HPDE6-E6E7 (cell line): ENCODE data around the gene WWC1.
"Not testable (repeated sequence)": the region's sequence is repeated elsewhere in the genome, so short reads cannot be mapped to it uniquely, and the experiment has no call there.

ENCODE experiments used
- DNase-seq: peaks from one replicate; pipeline ENCODE4 v3.0.0; 2011; ENCODE audit warnings: missing footprints; ENCODE audit errors: extremely low spot score

Gene WWC1

DNA sequence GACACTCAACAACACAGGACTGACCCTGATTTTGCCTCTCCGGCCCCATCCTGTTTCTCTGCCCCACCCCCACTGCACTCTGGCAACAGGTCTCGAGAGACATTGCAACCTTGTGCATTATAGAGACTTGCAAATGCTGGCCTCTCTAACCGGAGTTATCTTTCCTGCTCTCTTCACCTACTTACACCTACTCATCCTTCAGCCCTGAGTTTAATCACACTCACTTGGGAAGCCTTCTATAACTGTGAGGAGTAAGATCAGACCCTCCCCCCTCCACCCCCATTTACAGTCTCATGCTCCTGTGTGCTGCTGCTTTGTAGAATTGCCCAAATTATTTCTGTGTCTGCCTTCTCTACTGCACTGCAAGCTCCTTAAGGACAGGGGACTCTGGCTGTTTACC, 42.8 kb downstream of the WWC1 start:
- DNase-seq: no peak

DNA sequence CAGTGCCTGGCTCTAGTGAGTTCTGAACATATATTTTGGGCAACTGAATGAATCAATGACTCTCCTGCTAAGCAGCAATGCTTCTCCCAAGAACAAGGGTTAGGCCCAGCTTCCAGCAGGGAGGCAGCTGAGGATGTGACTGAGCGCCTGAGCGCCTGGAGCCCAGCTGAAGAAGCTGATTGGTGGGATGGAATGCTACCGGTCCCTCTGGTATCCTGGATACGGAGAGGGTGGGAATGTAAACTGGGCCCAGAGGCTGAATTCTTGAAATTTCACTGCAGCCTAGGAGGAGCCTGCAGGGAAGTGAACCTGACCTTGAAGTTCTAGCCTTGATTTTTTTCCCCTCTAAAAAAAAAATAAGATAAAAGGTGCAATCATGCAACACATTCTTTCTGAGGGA, 43.2 kb downstream of the WWC1 start:
- no peak for DNase-seq

DNA sequence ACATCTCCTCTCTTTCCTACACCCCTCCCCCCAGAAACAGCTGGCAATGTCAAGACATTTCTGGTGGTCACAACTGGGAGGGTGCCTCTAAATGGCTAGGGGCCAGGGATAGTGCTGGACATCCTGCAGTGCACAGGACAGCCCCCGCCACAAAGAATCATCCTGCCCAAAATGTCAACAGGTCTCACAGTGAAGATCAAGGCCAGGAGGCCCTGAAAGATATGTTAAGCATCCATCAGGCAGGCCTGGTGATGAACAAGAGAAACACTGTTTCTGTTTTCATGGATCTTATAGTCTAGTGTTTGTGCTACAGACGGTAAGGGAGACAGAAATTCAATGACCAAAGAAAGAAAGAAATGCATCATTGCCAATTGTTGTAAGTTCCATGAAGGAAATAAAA, 45.9 kb downstream of the WWC1 start:
- DNase-seq: no peak

DNA sequence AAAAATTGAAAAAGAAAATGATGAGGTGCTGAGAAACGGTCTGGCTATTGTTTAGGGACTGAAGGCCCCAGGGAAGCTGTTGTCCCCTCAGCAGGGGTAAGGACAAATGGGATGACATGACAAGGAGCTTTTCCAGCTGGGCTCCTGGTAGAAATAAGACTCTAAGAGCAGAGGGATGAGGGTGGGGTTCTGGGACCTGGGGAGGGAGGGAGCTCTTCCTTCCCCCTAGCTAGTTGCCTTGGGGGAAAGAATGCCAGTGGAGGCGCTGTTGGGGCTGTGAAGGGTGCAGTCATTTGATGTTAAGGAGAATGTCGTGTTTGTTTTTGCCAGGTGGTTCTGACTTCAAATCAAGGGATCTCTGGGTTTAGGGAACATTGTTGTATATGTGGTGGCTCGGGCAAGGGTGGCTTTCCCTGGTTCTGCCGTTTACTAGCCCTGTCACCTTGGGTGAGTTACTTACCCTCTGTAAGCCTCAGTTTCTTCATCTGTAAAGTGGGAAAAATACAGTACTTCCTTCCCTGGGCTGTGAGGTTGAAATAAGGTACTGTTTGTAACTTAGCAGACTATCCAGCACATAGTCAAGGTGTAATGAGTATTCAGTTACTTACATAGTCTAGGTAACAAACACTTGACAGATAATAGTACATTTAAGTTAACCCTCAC, 47.8 kb downstream of the WWC1 start:
- no peak for DNase-seq

DNA sequence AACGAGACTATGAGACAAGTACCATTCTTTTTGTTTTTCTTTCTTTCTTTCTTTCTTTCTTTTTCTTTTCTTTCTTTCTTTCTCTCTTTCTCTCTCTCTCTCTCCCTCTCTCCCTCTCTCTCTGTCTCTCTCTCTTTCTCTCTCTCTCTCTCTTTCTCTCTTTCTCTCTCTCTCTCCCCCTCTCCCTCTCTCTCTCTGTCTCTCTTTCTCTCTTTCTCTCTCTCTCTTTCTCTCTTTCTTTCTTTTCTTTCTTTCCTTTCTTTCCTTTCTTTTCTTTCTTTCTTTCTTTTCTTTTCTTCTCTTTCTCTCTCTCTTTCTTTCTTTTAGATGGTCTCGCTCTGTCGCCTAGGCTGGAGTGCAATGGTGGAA, 48.3 kb downstream of the WWC1 start:
- DNase-seq: not testable (repeated sequence)

DNA sequence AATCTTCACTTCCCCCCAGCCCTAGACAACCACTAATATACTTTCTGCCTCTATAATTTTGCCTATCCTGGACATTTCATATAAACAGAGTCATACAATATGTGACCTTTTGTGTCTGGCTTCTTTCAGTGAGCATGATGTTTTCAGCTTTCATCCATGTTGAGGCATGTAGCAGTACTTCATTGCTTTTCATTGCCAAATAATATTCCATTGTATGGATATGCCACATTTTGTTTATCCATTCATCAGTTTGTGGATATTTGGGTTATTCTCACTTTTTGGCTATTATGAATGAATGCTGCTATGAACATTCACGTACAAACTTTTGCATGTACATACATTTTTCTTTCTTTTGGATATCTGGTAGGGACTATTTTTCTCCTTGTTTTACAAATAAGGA, 49.0 kb downstream of the WWC1 start:
- no peak for DNase-seq

DNA sequence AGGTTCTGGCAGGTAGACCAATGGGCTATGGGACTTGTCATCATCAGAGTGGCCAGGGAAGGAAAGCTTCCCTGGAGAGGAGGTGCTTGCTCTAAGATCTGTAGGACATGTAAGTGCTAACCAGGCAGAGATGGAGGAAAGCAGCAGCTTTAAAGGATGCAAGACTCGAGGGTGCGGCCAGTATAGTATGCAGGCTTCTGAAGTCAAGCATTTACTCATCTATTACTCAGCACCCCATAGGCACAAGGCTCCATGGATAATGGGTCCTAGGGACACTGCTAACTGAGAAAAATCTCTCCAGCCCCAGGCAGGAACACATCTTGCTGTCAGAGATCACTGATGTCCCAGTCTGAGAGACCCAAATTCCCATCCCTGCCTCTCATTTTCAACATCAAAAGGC, 49.7 kb downstream of the WWC1 start:
- no peak for DNase-seq

DNA sequence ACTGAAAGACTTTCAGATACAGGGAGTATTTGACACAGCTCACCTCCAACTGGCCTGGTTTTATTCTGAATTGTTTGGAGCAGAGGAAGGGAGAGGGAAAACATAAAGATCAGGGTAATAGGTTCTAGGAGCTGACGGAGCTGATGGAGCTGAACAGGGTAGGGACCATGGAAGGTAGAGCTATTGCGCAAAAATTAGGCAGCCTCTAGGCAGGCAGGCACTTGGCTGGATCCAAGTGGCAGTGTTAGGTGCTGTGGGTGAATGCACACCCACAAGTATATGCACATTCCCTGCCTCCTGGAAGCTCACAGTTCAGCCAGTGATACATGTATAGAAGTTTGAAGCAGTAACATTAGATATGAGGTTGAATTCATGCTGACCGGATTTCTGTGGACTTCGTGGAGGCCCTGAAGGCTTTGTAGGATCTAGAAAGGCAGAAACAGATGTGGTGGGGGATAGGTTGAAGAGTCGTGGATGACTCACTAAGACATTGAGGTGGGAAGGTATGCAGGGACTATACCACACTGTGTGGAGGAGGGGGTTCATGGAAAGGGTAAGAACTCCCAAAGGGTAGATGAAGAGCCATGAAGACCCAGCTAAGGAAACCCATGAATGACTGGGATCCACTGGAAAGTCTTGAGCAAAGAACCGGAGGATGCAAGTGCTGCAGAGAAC, 50.8 kb downstream of the WWC1 start:
- no peak for DNase-seq

DNA sequence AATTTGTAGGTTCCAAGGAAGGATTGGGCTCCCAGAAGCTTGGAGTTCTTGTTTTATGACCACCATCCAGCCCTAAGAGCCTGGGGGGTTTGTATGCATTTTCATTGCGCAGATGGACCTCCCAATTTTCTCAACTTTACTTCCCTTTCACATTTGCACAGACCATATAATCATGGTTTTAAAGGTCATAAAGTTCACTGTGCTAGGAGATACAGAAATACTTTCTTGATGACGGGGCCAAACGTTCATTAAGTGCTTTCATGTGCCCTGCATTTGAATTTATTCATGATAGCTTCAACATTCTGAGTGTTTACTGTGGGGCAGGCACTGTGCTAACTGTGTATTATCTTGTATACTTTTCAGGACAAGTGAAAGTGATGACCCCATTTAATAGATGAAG, 51.5 kb downstream of the WWC1 start:
- no peak for DNase-seq

DNA sequence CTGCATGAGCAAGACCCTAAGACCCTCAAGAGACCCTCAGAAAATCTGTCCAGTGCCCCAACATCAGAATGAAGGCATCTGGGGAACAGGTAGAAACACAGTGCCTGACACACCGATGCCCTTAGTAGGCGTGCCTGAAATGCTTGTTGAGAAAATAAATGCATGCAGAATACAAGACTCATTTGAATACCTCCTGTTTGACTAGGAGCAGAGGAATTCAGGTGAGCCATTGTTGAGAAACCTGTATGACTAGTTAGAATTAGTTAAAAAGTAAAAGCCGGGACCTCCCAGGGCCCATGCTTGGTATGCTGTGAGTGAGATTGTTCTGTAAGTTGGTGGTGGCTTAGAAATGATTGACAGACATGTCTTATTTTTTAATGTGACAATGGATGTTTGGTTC, 55.0 kb downstream of the WWC1 start:
- DNase-seq: peak; percentile 87

DNA sequence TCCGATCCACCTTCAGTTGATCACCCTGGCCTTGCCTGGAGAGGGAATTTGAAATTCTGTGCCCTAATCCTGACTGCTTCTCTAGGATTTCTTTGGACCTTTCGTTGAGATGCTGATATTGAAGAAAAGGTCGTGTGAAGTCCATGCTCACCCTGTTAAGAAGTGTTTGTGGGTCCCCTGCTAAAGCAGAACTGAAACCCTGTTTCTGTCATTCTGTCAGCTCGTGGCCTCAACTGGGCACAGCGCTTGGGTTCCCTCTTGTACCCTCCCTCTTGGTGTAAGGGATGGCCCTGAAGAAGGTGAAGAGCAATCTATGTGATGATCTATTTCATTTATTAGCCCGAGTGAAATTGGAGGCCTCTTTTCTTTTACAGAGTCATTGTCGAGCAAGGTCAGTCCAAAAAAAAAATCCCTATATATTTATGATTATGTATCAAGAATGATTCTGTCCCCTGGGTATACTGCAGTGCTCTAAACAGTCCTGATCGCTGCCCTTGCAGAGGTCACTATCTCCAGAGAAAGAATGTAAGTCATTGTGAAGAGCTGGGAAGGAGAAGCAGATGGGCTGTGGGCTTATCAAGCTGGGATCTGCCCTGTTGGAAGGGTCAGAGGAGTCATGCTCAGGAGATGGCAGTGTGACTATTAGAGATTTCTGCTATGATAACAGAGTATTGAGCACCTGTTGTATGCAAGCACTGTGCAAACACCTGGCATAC, 56.1 kb downstream of the WWC1 start:
- DNase-seq: no peak

DNA sequence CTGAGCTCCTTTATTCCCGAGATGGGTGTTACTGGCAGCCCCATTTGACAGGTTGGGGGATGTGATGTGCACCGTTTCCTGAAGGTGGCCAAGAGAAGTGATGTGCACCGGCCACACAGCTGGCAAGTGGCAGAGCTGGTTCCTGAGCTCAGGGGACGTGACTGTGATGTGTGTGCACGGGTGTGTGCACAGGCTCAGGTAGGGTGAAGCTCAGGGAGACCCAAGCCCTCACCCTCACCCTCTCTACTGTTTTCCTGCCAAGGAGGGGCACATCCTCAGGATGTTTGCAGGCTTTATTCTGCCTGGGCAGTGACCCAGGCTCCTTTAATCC, 56.6 kb downstream of the WWC1 start:
- DNase-seq: no peak

DNA sequence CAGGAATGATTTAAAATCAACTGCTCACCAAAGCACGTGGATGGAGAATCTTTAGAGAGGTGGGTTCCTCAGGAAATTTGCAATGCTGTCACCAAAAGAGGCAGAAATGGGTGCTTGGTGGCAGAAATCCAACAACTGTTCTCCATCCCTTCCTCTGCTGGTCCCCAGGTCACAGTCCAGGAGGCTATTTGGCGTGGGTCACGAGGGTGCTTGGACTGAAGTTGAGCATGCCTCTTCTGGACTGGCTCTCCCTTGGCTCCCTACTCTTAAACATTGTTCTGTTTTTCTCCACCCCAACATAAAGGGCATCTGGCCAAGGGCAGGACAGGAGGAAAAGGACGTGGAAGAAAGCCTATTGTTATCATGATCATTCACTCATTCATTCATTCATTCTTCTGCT, 58.9 kb downstream of the WWC1 start:
- no peak for DNase-seq

DNA sequence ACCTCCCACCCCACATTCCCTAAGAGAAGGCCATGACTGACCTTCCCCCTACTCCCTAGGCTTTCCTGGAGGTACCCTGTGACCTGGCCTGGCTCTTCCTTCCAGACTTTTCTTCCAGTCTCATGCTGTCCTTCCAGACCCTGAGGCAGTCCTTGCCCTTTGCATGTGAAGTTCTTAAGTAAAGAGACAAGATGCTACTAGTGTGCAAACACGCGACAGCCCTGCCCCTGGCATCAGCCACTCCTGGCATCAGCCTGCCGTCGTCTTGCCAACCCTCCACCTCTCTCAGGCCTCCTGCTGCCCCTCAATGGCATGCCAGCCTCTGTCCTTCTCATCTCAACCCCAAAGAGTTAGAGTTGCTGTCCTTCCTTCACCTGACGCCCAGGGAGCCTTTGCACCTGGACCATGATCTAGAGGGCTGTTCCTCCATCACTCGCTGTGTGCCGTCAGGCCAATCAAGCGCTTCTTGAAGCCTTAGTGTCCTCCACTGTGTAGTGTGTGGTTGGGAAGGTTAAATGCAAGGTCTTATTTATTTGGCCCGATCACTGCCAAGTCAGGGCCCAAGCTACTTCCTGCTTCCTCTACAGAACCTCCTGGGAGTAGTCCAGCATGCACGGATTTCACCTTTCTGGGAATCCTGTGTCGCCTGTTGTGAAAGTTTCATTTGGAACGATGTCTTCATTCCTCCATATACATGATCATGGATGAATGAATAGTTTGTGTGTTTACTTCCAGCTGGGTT, 61.9 kb downstream of the WWC1 start:
- no peak for DNase-seq

DNA sequence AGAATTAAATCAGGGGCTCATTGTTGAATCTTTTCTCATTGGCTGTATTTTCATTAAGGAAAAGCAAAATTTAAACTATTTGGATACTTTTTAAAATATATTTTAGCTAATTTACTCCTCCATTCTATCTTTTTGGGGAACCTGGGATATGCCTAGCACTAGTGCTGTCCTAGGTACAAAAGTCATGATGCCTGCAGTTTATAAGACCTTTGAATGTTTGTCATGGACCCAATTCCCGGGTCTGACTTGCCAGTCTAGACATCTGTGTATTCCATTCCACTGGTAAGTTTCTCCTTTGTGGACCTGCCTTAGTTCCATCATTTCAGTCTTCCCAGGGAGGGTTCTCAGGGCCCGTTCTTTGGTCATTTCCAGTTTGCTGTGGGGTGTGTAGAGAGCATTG, 63.0 kb downstream of the WWC1 start:
- DNase-seq: no peak

DNA sequence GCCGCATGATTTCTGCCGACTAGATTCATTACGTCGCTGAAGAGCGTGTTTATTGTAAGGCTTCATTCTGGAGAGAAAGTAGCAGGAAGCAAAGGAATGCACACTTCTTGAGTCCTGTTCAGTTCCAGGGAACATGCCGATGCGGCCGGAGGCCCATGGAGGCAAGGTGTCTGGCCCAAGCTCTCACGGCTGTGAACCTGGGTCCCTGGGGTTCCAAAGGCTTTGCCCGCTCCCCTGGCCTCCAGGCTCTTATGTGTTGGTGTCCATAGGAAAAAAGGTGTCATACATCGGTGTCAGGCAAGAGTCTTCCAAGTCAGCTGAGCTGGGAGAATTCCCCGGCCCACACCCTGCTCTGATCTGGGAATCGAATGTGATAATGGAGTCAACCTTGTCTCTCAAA, 64.7 kb downstream of the WWC1 start:
- no peak for DNase-seq

DNA sequence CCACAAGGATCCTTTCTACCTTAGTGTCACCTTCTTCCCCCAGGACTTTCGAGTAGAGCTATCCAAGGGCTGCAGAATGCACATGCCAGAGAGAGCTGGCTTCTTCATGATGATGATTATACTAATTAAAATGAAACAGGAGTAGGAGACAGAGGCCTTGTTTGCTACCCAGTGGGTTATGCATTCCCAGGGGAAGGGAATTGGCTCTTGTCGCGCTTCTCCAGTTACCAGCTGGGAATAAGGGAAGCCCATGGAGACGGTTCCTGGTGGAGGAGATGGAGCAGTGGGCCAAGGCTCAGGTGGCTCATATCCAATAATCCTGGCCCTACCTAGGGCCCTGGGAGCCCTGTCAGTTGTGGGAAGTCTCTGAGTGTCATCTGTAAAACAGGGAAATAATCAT, 65.1 kb downstream of the WWC1 start:
- no peak for DNase-seq

DNA sequence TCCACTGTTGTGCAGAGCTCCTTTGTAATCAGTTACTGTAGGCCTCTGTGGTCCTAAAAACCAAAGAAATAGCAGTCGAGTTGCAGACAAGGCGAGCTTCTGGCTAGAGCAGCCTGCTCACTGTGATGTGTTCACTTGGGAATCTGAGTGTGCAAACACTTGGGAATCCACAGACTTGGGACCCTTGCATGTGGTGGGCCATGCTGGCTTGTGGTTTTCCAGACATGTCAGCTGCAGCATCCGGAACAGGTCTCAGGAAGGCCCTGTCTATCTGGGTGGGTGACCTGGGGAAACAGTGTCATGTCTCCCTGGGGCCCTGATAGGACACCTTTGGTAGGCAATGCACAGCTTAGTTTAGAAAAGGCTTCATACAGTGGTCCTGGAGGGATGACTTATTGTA, 66.4 kb downstream of the WWC1 start:
- DNase-seq: no peak

DNA sequence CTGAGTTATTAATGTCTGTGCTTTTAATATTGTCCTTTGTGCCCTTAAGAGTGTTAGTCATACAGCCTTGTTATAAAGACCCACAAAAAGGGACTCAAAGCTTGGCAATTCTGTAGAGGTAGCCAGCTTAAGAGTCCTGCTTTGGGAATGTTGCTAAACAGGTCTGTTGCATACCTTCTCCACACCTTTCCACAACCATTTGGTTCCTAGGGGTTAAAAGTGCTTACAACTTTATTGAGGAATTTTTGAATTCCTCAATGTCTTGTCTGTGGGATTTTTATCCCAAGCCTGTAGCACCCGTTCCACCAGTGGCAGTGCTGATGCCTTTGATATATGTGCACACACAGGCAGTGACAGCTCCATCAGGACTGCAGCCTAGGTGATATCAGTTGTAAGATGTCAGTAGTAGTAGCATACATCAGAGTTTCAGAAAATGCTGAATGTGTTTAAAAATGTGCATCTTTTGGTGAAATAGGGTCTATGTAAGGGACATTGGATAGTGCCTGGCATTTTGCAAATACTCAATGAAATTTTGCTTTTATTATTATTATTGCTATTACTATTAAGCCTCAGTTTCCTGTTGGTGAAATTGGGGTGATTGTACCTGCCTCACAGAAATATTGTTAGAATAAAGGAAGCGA, 68.5 kb downstream of the WWC1 start:
- peak; percentile 40 for DNase-seq

DNA sequence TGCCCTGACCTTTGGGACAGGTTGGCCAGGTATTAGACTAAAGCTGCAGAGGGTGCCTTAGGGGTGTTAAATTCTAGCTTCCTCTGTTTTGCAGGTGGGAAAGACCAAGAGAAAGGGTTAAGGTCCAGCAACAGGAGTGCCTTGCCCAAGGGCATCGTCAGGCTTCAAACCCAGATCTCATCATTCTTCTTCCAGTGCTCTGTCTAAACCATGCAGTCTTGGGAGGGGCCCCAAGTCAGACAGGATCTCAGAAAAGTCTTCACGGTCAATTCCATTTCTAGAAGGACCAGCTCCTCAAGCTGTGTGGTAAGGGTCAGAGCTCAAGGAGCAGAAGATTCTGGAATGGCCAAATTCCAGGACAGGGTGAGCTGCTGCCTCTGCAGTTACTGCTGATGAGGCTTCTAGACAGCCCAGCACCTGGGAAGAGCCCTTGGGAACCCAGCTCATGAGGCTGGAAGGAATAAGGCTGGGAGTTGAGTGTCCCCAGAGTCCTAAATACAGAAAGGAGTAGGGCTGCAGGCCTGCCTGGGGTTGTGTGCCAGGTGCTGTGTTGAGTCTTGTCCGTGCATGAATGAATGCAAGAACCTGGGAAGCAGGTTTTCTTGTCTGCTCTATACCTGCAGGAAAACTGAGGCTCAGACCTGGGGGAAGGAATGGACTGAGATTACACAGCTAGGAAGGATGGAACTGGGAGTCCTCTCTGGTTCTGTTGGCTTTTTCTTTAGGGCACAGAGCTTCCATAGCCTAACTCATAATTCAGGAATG, 69.3 kb downstream of the WWC1 start:
- DNase-seq: no peak

DNA sequence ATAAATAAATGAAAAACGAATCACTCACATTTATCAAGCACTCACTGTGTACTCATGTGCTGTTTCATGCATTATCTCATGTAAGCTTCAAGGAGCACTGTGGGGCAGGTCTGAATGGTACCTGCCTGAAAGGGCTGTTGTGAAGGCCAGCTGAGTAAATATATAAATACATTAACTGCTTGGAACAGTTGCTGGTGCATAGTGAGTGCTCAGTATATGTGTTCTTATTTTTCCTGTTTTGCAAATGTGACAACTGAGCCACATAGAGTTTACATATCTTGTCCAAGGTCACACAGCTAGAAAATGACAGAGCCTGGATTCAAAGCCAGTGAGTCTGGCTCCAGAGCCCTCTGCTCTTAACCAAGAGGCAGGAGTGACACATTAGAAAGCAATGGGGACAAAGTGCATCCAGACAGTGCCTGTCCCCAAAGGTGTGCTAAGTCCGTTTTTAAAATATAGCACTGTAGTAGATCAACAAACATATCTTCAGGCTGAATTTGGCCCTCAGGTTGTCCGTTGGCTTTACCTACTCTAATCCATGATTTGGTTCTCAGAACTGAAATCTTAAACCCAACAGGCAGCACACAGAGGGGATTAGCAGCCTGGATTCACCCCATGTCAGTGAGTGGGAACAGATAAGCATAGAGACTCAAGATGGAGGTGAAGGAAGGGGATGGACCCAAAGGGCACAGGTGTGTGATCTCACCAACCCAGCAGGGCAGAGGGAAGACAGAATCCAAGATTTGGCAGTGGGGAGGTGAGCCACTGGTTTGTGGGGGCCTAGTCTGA, 70.8 kb downstream of the WWC1 start:
- no peak for DNase-seq
